Prostate gland (tissue), 2 donors: ENCODE measurements around the gene MXI1.

Source experiments
- POLR2A ChIP-seq: fragments of 450-650 bp; IDR thresholded peaks from one replicate; pipeline ENCODE4 v1.6.1; 2016; ENCODE audit warnings: antibody characterized with exemption, mild to moderate bottlenecking
- POLR2AphosphoS5 ChIP-seq: sonication (generic); formaldehyde crosslinking; IDR thresholded peaks from one replicate; pipeline ENCODE4 v1.6.1; 2017; ENCODE audit warnings: antibody characterized with exemption
- TF ChIP-seq, protein P1 (sequence below), 4 experiments: fragments of 200-600 bp in 2 of 4; fragments of 450-650 bp in 2 of 4; sonication (generic) in 2 of 4; IDR thresholded peaks; 1 replicate in 3 of 4; 2 replicates in 1 of 4; pipeline ENCODE4 v1.5.1; 2016 to 2019; ENCODE audit warnings: antibody characterized with exemption in 4 of 4, mild to moderate bottlenecking in 2 of 4, moderate library complexity in 2 of 4

DNA sequence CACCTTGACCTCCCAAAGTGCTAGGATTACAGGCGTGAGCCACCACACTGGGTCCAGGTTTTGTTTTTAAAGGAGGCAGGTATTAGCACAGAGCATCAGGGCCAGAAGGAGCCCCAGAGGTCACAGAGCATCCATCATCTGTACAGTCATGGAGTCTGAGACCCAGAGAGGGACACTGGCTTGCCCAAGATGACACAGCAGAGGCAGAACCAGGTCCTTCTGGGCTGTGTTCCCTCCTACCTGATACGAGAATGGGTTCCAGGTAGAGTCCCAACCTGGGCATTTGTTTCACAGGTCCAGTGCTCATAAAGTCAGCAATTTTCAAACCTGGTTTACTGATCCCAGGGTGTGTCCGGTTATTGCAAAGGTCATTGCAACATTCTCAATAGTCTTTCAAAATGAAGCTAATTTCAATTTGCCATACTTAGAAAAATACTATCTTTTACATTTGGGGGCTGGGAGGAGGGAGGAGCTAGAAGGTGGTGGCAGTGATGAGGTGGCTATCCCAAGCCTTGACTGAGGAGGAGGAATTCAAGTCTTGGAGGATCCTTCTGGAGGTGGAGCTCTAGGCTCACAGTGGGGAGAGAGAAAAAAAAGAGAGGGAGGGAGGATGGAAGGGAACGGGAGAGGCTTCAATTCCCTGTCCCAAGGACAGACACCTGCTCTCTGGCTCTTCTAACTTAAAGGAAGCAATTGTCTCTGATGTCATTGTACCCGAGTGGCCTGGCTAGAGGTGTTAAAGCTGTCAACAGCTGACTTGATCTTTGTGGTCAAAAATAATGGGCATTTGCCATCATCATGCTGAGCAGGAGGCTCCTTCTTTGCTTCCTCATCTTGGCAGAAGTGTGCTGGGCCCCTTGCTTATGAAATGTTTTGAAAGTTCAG lies 8.1 kb downstream of the MXI1 start:
- TF ChIP-seq, protein P1, sequence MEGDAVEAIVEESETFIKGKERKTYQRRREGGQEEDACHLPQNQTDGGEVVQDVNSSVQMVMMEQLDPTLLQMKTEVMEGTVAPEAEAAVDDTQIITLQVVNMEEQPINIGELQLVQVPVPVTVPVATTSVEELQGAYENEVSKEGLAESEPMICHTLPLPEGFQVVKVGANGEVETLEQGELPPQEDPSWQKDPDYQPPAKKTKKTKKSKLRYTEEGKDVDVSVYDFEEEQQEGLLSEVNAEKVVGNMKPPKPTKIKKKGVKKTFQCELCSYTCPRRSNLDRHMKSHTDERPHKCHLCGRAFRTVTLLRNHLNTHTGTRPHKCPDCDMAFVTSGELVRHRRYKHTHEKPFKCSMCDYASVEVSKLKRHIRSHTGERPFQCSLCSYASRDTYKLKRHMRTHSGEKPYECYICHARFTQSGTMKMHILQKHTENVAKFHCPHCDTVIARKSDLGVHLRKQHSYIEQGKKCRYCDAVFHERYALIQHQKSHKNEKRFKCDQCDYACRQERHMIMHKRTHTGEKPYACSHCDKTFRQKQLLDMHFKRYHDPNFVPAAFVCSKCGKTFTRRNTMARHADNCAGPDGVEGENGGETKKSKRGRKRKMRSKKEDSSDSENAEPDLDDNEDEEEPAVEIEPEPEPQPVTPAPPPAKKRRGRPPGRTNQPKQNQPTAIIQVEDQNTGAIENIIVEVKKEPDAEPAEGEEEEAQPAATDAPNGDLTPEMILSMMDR (IDR thresholded peaks at IDR 0.05) = no peak
- TF ChIP-seq POLR2A (no peak), POLR2AphosphoS5 (no peak)
